Left lung (tissue), 10 donors: ENCODE data around the gene ZER1. TPM values are rescaled to one million over a fixed set of nuclear protein-coding genes. Genes with fewer than 3 reads are reported as not detected.

Source experiments
- ATAC-seq: fragments of 200-7000 bp; cut with Tn5 transposase; one replicate; pipeline ENCODE4 v1.9.1; 2020; ENCODE audit warnings: moderate library complexity
- DNase-seq, 4 donors: peaks; one replicate each; pipeline ENCODE4 v3.0.0-alpha.2; 2013 to 2020
- H3K27ac ChIP-seq, 2 donors: fragments of 200-600 bp; sonication (generic) in 1 of 2; one replicate each; pipeline versions ENCODE4 v1.5.0 to v1.8.0; 2020 to 2021
- H3K27me3 ChIP-seq, 2 donors: fragments of 200-600 bp; sonication (generic) in 1 of 2; one replicate each; pipeline versions ENCODE4 v1.5.0 to v1.8.0; 2020 to 2021
- H3K36me3 ChIP-seq, 2 donors: fragments of 200-600 bp; sonication (generic) in 1 of 2; one replicate each; pipeline versions ENCODE4 v1.5.0 to v1.8.0; 2020 to 2021
- H3K4me1 ChIP-seq, 2 donors: fragments of 200-600 bp; one replicate each; pipeline ENCODE4 v1.8.0; 2021
- H3K4me3 ChIP-seq, 2 donors: fragments of 200-600 bp; sonication (generic) in 1 of 2; one replicate each; pipeline versions ENCODE4 v1.5.0 to v1.8.0; 2020 to 2021; ENCODE audit warnings: mild to moderate bottlenecking in 1 of 2
- H3K9me3 ChIP-seq, 2 donors: fragments of 200-600 bp; sonication (generic) in 1 of 2; one replicate each; pipeline versions ENCODE4 v1.5.0 to v1.8.0; 2020 to 2021
- intact Hi-C, 2 donors: fragments of 100-400 bp; cut with DNase I; formaldehyde crosslinking; loops; one replicate each; pipeline versions ENCODE4 v1.11.2 to v1.14.2; 2022
- polyA plus RNA-seq, 6 donors: library from polyadenylated mRNA; unstranded; fragments of 120-200 nt; gene quantifications; one replicate each; pipeline ENCODE4 v1.2.1, GENCODE V29; 2013; ENCODE audit not compliant: insufficient read length in 6 of 6
- total RNA-seq, 2 donors: library from RNA; stranded (reverse); fragmentation: NEBNext Ultra II Directional; extraction: Animal tissue kit (Norgen Biotek cat#: 25700); gene quantifications; one replicate each; pipeline ENCODE4 v1.2.1, GENCODE V29; 2021
- TF ChIP-seq, protein P1 (sequence below), 2 donors: fragments of 200-600 bp; sonication (generic) in 1 of 2; IDR thresholded peaks; one replicate each; pipeline versions ENCODE4 v1.5.0 to v1.8.0; 2021; ENCODE audit warnings: antibody characterized with exemption in 2 of 2
- donor health status: DM: no; HTN: yes; CAD: no.
- donor health status: DM: no; HTN: no; CAD: no.

Gene ZER1
- total and polyA plus RNA-seq, 8 donors: 26.7 to 37.3 (median 30.2) TPM

GRCh38 chr9:128712451-128713410 lies 59.0 kb downstream of the ZER1 start:
- no peak for ATAC-seq
- intact Hi-C loops: no loop called here
- no peak overlapping the region for H3K27ac ChIP-seq

DNA sequence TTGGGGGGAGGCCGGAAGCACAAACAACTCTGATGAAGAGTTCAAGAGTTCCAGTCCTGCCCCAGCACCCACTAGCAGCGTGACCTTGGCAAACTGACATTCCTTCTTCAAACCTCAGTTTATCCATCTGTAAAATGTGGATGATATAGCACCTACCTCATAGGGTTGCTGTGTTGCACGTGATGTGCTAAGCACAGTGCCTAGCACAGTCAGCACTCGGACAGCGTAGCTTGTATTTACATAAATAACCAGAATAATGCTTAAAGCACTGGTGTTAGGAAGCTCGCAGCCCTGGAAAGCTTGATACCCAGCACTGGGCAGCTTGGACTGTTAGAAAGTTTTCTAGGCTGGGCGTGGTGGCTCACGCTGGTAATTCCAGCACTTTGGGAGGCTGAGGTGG lies 64.3 kb downstream of the ZER1 start:
- no peaks in the 10 kb centered on the region for H3K9me3 ChIP-seq
- peaks cover 0 to 12% of the 10 kb centered on the region in 2 donors for H3K4me1 ChIP-seq
- peak in 1 of 4 donors; percentile 3 for DNase-seq
- TF ChIP-seq, protein P1, sequence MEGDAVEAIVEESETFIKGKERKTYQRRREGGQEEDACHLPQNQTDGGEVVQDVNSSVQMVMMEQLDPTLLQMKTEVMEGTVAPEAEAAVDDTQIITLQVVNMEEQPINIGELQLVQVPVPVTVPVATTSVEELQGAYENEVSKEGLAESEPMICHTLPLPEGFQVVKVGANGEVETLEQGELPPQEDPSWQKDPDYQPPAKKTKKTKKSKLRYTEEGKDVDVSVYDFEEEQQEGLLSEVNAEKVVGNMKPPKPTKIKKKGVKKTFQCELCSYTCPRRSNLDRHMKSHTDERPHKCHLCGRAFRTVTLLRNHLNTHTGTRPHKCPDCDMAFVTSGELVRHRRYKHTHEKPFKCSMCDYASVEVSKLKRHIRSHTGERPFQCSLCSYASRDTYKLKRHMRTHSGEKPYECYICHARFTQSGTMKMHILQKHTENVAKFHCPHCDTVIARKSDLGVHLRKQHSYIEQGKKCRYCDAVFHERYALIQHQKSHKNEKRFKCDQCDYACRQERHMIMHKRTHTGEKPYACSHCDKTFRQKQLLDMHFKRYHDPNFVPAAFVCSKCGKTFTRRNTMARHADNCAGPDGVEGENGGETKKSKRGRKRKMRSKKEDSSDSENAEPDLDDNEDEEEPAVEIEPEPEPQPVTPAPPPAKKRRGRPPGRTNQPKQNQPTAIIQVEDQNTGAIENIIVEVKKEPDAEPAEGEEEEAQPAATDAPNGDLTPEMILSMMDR (IDR thresholded peaks at IDR 0.05): no peak
- intact Hi-C loops: no loop called here
- no peaks in the 10 kb centered on the region for H3K27me3 ChIP-seq
- no peak overlapping the region for H3K27ac ChIP-seq
- ATAC-seq: no peak
- no peak overlapping the region for H3K4me3 ChIP-seq
- peaks cover 0 to 26% of the 10 kb centered on the region in 2 donors for H3K36me3 ChIP-seq

More at GRCh38 chr9:128712451-128713410, 59.0 kb downstream of the ZER1 start:
- peak in 2 of 4 donors; percentile 10 to 67 for DNase-seq
- Histone ChIP-seq H3K36me3 (peaks cover 0 to 31% of the 10 kb centered on the region in 2 donors), H3K27me3 (no peaks in the 10 kb centered on the region), H3K4me1 (no peaks in the 10 kb centered on the region), H3K9me3 (no peaks in the 10 kb centered on the region), H3K4me3 (no peak overlapping the region)
- TF ChIP-seq, protein P1 (IDR thresholded peaks at IDR 0.05): no peak

GRCh38 chr9:128706671-128707381 lies 64.9 kb downstream of the ZER1 start:
- intact Hi-C loops: no loop called here
- no peaks in the 10 kb centered on the region for H3K27me3 ChIP-seq
- no peaks in the 10 kb centered on the region for H3K9me3 ChIP-seq
- no peak overlapping the region for H3K4me3 ChIP-seq
- DNase-seq (peak in 2 of 4 donors; percentile 27 to 75), ATAC-seq (no peak)
- peaks cover 0 to 20% of the 10 kb centered on the region in 2 donors for H3K36me3 ChIP-seq
- peaks cover 0 to 18% of the 10 kb centered on the region in 2 donors for H3K4me1 ChIP-seq
- H3K27ac ChIP-seq: no peak overlapping the region
- TF ChIP-seq, protein P1 (IDR thresholded peaks at IDR 0.05): no peak

- Histone ChIP-seq H3K4me1 (peaks cover 0 to 26% of the 10 kb centered on the region in 2 donors), H3K4me3 (no peak overlapping the region), H3K27me3 (no peaks in the 10 kb centered on the region), H3K27ac (peak overlapping the region in 1 of 2 donors; percentile 83), H3K36me3 (peaks cover 0 to 18% of the 10 kb centered on the region in 2 donors), H3K9me3 (no peaks in the 10 kb centered on the region)
- TF ChIP-seq, protein P1 (IDR thresholded peaks at IDR 0.05): no peak
- no peak for ATAC-seq
- intact Hi-C loops: no loop called here
- peak in 1 of 4 donors; percentile 10 for DNase-seq
Measured at GRCh38 chr9:128706045-128706444, 65.7 kb downstream of the ZER1 start.
